ENCODE results near the gene MAMDC2. TPM values are rescaled to one million over a fixed set of nuclear protein-coding genes. Genes with fewer than 3 reads are reported as not detected.

Gene MAMDC2
- total RNA-seq, 1 experiment from 2014 or later: 1.2 TPM

DNA sequence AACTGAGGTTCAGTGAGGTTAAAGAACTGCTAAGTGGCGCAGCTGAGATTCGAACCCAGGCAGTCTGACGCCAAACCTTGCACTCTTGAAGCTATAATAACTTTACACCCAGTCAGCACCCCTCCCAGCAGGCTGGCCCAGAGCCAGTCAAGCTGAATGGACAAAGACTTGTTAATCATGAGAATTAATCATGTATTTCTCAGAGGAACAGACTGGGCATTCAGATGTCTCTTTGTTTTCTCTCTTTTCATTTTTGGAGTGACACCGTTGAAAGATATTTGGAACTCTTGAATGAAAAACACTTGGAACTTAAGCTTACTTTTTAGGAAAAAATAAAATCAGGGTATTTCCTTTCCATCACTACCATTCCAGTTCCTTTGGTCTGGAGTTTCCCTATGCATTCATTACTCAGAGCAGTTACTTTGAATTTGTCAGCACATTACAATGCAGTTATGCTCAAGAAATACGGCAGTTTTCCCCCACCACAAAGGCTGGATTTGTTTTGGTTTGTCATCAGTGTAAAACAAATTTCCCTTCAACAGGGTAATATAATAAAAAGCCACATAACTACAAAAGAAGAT is 22.6 kb upstream of the MAMDC2 start:
- Histone ChIP-seq H3K9ac (ENCODE audit: low read length) (no peak overlapping the region), H3K9me3 (ENCODE audit: control insufficient read depth in 1 of 2, insufficient read depth in 1 of 2, low read depth in 1 of 2, low read length in 2 of 2) (no peaks in the 10 kb centered on the region), H3K4me3 (replicated peaks in 1 of 2; ENCODE audit: low read depth in 1 of 2, low read length in 2 of 2) (no peak overlapping the region), H4K20me1 (ENCODE audit: insufficient read depth) (no peaks in the 10 kb centered on the region), H3K9me2 (ENCODE audit: insufficient read depth) (no peaks in the 10 kb centered on the region), H2AFZ (ENCODE audit: low read depth, low read length, poor library complexity, severe bottlenecking) (peak overlapping the region; percentile 45), H3K79me2 (ENCODE audit: insufficient read depth, low read length) (no peaks in the 10 kb centered on the region), H3K4me1 (ENCODE audit: control insufficient read depth in 1 of 2, insufficient read depth in 2 of 2, low read length in 2 of 2) (peaks cover 0 to 27% of the 10 kb centered on the region in 2 experiments; a peak in 2 of 4 replicates), H3K27ac (ENCODE audit: low read depth, low read length) (no peak overlapping the region), H3K4me2 (ENCODE audit: low read length) (peak overlapping the region; percentile 24), H3K27me3 (ENCODE audit: insufficient read depth, low read length) (no peaks in the 10 kb centered on the region), H3K36me3 (ENCODE audit: control insufficient read depth in 1 of 2, insufficient read depth in 2 of 2, low read length in 2 of 2) (no peaks in the 10 kb centered on the region)
- BruUV-seq (replicated peaks): no TSS peak
- no peak for DNase-seq (ENCODE audit: low read depth, low spot score)
- ATAC-seq: peak; percentile 36; the same call in 1 of the 2 replicates
- ChIA-PET CTCF (interaction anchor here (1.5 to 1.7 kb wide), 2 partner anchors 10 to 92 kb away, joined by 3 to 4 read pairs; no protein-coding TSS in a partner anchor), RAD21 (ENCODE audit: low non-redundant PET in 1 of 2, low total read pairs in 2 of 2, uncharacterized antibody in 2 of 2, unreplicated experiment in 2 of 2) (no interaction called here), POLR2A (interaction anchor here (1.5 kb wide), 1 partner anchor 10 kb away, joined by 4 read pairs; no protein-coding TSS in a partner anchor)
- TF ChIP-seq CBX3 (IDR thresholded peaks at IDR 0.05; ENCODE audit: low read depth) (0 out of 2 replicates have a peak, but pooled peaks have one; percentile 13), FOSL1 (IDR thresholded peaks at IDR 0.05; ENCODE audit: low read depth) (peak; percentile 39; the same call in 1 of the 2 replicates), ZFX (IDR thresholded peaks at IDR 0.05) (no peak), ELF1 (IDR thresholded peaks at IDR 0.05; ENCODE audit: borderline replicate concordance, low read depth) (no peak), ATF3 (IDR thresholded peaks at IDR 0.05) (no peak), EZH2 (IDR thresholded peaks at IDR 0.05) (no peak), SIN3A (IDR thresholded peaks at IDR 0.05; ENCODE audit: low read depth) (no peak), EZH2phosphoT487 (IDR thresholded peaks at IDR 0.05; ENCODE audit: borderline replicate concordance) (no peak), RAD21 (IDR thresholded peaks at IDR 0.05; ENCODE audit: low read depth) (no peak), TCF7L2 (IDR thresholded peaks at IDR 0.05; ENCODE audit: borderline replicate concordance, extremely low read depth, insufficient read depth, insufficient read length) (no peak), SP1 (IDR thresholded peaks at IDR 0.05; ENCODE audit: low read depth) (peak; percentile 30; the same call in 1 of the 2 replicates), JUND (IDR thresholded peaks at IDR 0.05) (peak; percentile 38; the same call in 1 of the 2 replicates), SRF (IDR thresholded peaks at IDR 0.05; ENCODE audit: low read depth) (no peak), ZNF274 (IDR thresholded peaks at IDR 0.05; ENCODE audit: low read depth, low read length) (no peak), YY1 (IDR thresholded peaks at IDR 0.05; ENCODE audit: extremely low read depth, insufficient replicate concordance, low read depth, low read length) (no peak), POLR2AphosphoS5 (IDR thresholded peaks at IDR 0.05; ENCODE audit: low read depth, low read length) (no peak), CEBPB (IDR thresholded peaks at IDR 0.05; ENCODE audit: low read depth) (no peak)
- TF ChIP-seq, protein P1, sequence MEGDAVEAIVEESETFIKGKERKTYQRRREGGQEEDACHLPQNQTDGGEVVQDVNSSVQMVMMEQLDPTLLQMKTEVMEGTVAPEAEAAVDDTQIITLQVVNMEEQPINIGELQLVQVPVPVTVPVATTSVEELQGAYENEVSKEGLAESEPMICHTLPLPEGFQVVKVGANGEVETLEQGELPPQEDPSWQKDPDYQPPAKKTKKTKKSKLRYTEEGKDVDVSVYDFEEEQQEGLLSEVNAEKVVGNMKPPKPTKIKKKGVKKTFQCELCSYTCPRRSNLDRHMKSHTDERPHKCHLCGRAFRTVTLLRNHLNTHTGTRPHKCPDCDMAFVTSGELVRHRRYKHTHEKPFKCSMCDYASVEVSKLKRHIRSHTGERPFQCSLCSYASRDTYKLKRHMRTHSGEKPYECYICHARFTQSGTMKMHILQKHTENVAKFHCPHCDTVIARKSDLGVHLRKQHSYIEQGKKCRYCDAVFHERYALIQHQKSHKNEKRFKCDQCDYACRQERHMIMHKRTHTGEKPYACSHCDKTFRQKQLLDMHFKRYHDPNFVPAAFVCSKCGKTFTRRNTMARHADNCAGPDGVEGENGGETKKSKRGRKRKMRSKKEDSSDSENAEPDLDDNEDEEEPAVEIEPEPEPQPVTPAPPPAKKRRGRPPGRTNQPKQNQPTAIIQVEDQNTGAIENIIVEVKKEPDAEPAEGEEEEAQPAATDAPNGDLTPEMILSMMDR (IDR thresholded peaks at IDR 0.05 in 2 of 3, conservative IDR thresholded peaks at IDR 0.05 in 1 of 3; ENCODE audit: borderline replicate concordance in 1 of 3, insufficient read depth in 1 of 3, low read depth in 2 of 3, low read length in 2 of 3): no peak
- TF ChIP-seq, protein P2, sequence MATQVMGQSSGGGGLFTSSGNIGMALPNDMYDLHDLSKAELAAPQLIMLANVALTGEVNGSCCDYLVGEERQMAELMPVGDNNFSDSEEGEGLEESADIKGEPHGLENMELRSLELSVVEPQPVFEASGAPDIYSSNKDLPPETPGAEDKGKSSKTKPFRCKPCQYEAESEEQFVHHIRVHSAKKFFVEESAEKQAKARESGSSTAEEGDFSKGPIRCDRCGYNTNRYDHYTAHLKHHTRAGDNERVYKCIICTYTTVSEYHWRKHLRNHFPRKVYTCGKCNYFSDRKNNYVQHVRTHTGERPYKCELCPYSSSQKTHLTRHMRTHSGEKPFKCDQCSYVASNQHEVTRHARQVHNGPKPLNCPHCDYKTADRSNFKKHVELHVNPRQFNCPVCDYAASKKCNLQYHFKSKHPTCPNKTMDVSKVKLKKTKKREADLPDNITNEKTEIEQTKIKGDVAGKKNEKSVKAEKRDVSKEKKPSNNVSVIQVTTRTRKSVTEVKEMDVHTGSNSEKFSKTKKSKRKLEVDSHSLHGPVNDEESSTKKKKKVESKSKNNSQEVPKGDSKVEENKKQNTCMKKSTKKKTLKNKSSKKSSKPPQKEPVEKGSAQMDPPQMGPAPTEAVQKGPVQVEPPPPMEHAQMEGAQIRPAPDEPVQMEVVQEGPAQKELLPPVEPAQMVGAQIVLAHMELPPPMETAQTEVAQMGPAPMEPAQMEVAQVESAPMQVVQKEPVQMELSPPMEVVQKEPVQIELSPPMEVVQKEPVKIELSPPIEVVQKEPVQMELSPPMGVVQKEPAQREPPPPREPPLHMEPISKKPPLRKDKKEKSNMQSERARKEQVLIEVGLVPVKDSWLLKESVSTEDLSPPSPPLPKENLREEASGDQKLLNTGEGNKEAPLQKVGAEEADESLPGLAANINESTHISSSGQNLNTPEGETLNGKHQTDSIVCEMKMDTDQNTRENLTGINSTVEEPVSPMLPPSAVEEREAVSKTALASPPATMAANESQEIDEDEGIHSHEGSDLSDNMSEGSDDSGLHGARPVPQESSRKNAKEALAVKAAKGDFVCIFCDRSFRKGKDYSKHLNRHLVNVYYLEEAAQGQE (IDR thresholded peaks at IDR 0.05; ENCODE audit: low read depth): no peak
- intact Hi-C loops (cut with micrococcal nuclease): no loop called here

Measured in HCT116 (cell line).